GM12892 (cell line): ENCODE data around the gene MSH6.

Experiments
- DNase-seq: peaks from one replicate; pipeline ENCODE4 v3.0.0; 2011; ENCODE audit not compliant: insufficient read length
- FAIRE-seq: peaks from 2 replicates; lab custom pipeline; 2011; peaks lifted over from hg19 to GRCh38; lab: Jason Lieb, UNC
- POLR2A ChIP-seq: IDR thresholded peaks from 2 replicates; pipeline ENCODE4 v1.6.1; 2011; ENCODE audit warnings: low read depth, low read length, control low read depth
- POLR2AphosphoS5 ChIP-seq: IDR thresholded peaks from 2 replicates; pipeline ENCODE4 v1.6.1; 2011; ENCODE audit warnings: low read depth, low read length, control low read depth
- TAF1 ChIP-seq: IDR thresholded peaks from 2 replicates; pipeline ENCODE4 v1.6.1; 2011; ENCODE audit warnings: low read depth, mild to moderate bottlenecking, control low read depth, low read length, borderline replicate concordance

The MSH6 gene

DNA sequence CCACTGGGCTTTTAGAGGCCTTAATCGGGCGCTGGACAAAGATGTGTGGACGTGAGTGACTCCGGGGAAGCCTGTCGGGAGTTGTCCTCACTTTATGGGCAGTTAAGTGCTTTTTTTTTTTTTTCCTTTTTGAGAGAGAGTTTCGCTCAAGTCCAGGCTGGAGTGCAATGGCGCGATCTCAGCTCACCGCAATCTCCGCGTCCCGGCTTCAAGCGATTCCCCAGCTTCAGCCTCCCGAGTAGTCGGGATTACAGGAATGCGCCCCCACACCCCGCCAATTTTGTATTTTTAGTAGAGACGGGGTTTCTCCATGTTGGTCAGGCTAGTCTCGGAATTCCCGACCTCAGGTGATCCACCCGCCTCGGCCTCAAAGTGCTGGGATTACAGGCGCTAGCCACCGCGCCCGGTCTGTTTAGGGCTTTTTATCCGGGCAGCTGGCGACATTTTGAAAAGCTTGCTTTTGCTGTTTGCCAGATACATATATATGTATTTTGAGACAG lies 1.5 kb downstream of the MSH6 start:
- no peak for FAIRE-seq
- no peak for TF ChIP-seq POLR2A
- no peak for TF ChIP-seq TAF1
- no peak for TF ChIP-seq POLR2AphosphoS5

GRCh38 chr2:47785986-47786385 lies 3.0 kb downstream of the MSH6 start:
- TF ChIP-seq POLR2A (no peak), POLR2AphosphoS5 (no peak), TAF1 (no peak)
- no peak for FAIRE-seq
- DNase-seq = no peak

More for the DNA sequence above, 1.5 kb downstream of the MSH6 start:
- DNase-seq = no peak

- no peak for DNase-seq
Measured at GRCh38 chr2:47796090-47796697, 13.2 kb downstream of the MSH6 start.

DNA sequence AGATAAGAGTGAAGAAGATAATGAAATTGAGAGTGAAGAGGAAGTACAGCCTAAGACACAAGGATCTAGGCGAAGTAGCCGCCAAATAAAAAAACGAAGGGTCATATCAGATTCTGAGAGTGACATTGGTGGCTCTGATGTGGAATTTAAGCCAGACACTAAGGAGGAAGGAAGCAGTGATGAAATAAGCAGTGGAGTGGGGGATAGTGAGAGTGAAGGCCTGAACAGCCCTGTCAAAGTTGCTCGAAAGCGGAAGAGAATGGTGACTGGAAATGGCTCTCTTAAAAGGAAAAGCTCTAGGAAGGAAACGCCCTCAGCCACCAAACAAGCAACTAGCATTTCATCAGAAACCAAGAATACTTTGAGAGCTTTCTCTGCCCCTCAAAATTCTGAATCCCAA lies 15.7 kb downstream of the MSH6 start:
- TF ChIP-seq POLR2A = no peak
- TF ChIP-seq TAF1 = no peak
- no peak; the same call in 1 of the 2 replicates for TF ChIP-seq POLR2AphosphoS5
- FAIRE-seq (no peak), DNase-seq (no peak)

More at GRCh38 chr2:47796090-47796697, 13.2 kb downstream of the MSH6 start:
- FAIRE-seq = no peak
- TF ChIP-seq POLR2AphosphoS5 (no peak), POLR2A (no peak), TAF1 (no peak)

- FAIRE-seq = no peak
- no peak for TF ChIP-seq POLR2A
- TF ChIP-seq TAF1 = no peak
- no peak; the same call in 1 of the 2 replicates for TF ChIP-seq POLR2AphosphoS5
Measured at GRCh38 chr2:47799031-47799609, 16.2 kb downstream of the MSH6 start.

DNA sequence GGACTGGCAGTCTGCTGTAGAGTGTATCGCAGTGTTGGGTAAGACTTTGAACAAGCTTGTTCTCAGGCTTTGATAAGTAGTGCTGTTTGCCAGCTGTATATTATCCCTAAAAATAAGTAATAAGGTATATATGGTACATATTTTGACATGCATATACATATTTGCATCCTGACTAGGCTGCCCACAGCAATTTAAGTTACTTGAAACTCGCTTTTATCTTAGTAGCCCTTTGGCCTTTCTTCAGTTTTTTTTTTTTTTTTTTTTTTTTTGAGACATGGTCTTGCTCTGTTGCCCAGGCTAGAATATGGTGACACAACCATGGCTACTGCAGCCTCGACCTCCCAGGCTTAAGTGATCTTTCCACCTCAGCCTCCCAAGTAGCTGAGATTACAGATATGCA lies 18.2 kb downstream of the MSH6 start:
- DNase-seq (no peak), FAIRE-seq (no peak)
- TF ChIP-seq POLR2A (no peak; the same call in 1 of the 2 replicates), TAF1 (no peak), POLR2AphosphoS5 (no peak; the same call in 1 of the 2 replicates)

More at GRCh38 chr2:47799031-47799609, 16.2 kb downstream of the MSH6 start:
- no peak for DNase-seq

DNA sequence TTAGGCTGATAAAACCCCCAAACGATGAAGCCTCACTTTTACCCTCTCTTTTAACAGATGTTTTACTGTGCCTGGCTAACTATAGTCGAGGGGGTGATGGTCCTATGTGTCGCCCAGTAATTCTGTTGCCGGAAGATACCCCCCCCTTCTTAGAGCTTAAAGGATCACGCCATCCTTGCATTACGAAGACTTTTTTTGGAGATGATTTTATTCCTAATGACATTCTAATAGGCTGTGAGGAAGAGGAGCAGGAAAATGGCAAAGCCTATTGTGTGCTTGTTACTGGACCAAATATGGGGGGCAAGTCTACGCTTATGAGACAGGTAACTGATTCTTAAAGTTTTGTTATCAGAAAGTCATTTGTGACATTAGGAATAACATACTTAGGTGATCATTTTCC lies 20.4 kb downstream of the MSH6 start:
- FAIRE-seq (no peak), DNase-seq (no peak)
- TF ChIP-seq POLR2AphosphoS5 = no peak

DNA sequence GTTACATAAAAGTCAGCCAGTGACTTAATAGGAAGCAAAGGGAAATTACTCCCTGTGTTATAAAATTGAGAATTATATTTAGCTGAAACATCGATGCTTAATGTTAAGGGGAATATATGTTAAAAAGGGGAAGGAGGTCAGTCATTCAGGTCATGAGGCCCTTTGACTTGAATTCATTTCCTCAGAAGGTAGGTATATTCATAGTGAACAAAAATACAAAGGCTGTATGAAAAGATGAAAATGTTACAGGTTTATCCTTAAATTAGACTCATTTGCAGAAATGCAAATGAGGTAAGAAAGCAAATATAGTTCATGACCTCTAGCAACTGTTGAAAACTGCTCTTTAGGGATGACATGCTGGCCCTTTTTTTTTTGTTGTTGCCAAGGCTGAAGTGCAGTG lies 20.8 kb downstream of the MSH6 start:
- no peak; the same call in 1 of the 2 replicates for TF ChIP-seq POLR2AphosphoS5
- no peak for TF ChIP-seq POLR2A
- no peak for TF ChIP-seq TAF1
- no peak for DNase-seq
- no peak for FAIRE-seq

GRCh38 chr2:47805850-47806249 lies 22.9 kb downstream of the MSH6 start:
- no peak for DNase-seq
- no peak for TF ChIP-seq TAF1
- no peak for TF ChIP-seq POLR2A
- TF ChIP-seq POLR2AphosphoS5 = no peak
- no peak for FAIRE-seq

DNA sequence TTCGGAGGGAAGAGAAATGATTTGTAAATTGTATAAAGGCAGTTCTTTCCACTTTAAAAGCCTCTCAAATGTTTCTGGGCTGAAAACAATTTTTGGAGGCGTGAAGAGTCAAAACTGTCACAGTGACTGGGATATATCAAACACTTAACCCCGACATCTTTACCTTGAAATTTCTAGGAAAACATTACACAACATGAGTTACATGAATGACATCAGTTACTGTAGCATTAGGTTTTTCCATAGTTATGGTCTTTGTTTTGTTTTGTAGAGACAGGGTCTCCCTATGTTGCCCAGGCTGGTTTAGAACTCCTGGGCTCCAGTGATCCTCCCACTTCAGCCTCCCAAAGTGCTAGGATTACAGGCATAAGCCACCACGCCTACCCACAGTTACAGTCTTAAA lies 25.7 kb downstream of the MSH6 start:
- FAIRE-seq = no peak
- DNase-seq = no peak
- no peak for TF ChIP-seq POLR2A
- 0 out of 2 replicates have a peak, but pooled peaks have one; percentile 26 for TF ChIP-seq POLR2AphosphoS5
- TF ChIP-seq TAF1 = no peak

- TF ChIP-seq TAF1 = no peak
- no peak for TF ChIP-seq POLR2AphosphoS5
- no peak for TF ChIP-seq POLR2A
- no peak for FAIRE-seq
Measured at GRCh38 chr2:47809903-47810302, 27.0 kb downstream of the MSH6 start.

DNA sequence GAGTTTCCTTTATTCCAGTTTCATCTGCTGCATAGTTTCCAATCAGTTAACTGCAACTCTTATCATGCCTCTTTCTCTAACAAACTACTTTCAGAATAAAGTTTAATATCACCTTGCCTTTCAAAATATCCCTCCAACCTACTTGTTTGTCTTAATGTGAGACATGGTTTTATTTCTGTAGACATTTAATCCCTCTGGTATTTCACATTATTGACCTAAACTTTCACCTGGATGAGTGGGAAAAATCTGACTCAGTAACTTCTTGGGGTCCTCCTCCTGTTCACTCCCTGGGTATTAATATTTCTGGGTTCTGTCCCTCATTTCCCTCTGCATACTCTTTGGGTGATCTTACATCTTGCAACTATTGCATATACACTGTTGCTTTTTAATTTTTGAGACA lies 27.9 kb downstream of the MSH6 start:
- FAIRE-seq (no peak), DNase-seq (no peak)
- TF ChIP-seq POLR2A = no peak

More at GRCh38 chr2:47809903-47810302, 27.0 kb downstream of the MSH6 start:
- no peak for DNase-seq
